GM23338 (cell line): ENCODE measurements around the gene CYP19A1.

ENCODE experiments used
- CREB1 ChIP-seq: fragments of 250-450 bp; sonication (Bioruptor Pico); IDR thresholded peaks from 2 replicates; pipeline ENCODE4 v1.5.0; 2020; ENCODE audit warnings: low read depth, mild to moderate bottlenecking, moderate library complexity
- EZH2 ChIP-seq: fragments of 200-600 bp; sonication (generic); IDR thresholded peaks from one replicate; pipeline ENCODE4 v1.8.0; 2017; ENCODE audit warnings: antibody characterized with exemption, mild to moderate bottlenecking, low read depth; ENCODE audit not compliant: unreplicated experiment
- EZH2phosphoT487 ChIP-seq: fragments of 200-600 bp; sonication (generic); IDR thresholded peaks from one replicate; pipeline ENCODE4 v1.8.1; 2018; ENCODE audit warnings: antibody characterized with exemption; ENCODE audit not compliant: unreplicated experiment
- JUNB ChIP-seq: IDR thresholded peaks from one replicate; pipeline ENCODE4 v1.6.1; 2016; ENCODE audit warnings: antibody characterized with exemption; ENCODE audit not compliant: unreplicated experiment
- NANOG ChIP-seq: IDR thresholded peaks from 2 replicates; pipeline ENCODE4 v1.6.1; 2016; ENCODE audit warnings: antibody characterized with exemption, borderline replicate concordance
- POLR2AphosphoS5 ChIP-seq: IDR thresholded peaks from 2 replicates; pipeline ENCODE4 v1.6.1; 2016; ENCODE audit warnings: antibody characterized with exemption, low read depth
- STAT1 ChIP-seq: IDR thresholded peaks from one replicate; pipeline ENCODE4 v1.6.1; 2016; ENCODE audit warnings: antibody characterized with exemption; ENCODE audit not compliant: unreplicated experiment
- ZNF114 ChIP-seq: fragments of 250-450 bp; sonication (Bioruptor Pico); IDR thresholded peaks from 2 replicates; pipeline ENCODE4 v1.5.0; 2020; ENCODE audit warnings: mild to moderate bottlenecking, moderate library complexity
- TF ChIP-seq, protein P1 (sequence below), 2 experiments: fragments of 200-600 bp in 1 of 2; sonication (generic) in 1 of 2; conservative IDR thresholded peaks; 2 replicates each; pipeline versions ENCODE4 v1.5.1 to v1.6.1; 2016 to 2017; ENCODE audit warnings: antibody characterized with exemption in 2 of 2, low read depth in 2 of 2, mild to moderate bottlenecking in 2 of 2, moderate library complexity in 1 of 2
- TF ChIP-seq, protein P2 (sequence below): IDR thresholded peaks from one replicate; pipeline ENCODE4 v1.6.1; 2018; ENCODE audit warnings: antibody characterized with exemption; ENCODE audit not compliant: unreplicated experiment

GRCh38 chr15:51315726-51316125, 22.7 kb downstream of the CYP19A1 start:
- TF ChIP-seq, protein P1, sequence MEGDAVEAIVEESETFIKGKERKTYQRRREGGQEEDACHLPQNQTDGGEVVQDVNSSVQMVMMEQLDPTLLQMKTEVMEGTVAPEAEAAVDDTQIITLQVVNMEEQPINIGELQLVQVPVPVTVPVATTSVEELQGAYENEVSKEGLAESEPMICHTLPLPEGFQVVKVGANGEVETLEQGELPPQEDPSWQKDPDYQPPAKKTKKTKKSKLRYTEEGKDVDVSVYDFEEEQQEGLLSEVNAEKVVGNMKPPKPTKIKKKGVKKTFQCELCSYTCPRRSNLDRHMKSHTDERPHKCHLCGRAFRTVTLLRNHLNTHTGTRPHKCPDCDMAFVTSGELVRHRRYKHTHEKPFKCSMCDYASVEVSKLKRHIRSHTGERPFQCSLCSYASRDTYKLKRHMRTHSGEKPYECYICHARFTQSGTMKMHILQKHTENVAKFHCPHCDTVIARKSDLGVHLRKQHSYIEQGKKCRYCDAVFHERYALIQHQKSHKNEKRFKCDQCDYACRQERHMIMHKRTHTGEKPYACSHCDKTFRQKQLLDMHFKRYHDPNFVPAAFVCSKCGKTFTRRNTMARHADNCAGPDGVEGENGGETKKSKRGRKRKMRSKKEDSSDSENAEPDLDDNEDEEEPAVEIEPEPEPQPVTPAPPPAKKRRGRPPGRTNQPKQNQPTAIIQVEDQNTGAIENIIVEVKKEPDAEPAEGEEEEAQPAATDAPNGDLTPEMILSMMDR (conservative IDR thresholded peaks at IDR 0.05; ENCODE audit: low read depth in 2 of 2) = no peak
- TF ChIP-seq, protein P2, sequence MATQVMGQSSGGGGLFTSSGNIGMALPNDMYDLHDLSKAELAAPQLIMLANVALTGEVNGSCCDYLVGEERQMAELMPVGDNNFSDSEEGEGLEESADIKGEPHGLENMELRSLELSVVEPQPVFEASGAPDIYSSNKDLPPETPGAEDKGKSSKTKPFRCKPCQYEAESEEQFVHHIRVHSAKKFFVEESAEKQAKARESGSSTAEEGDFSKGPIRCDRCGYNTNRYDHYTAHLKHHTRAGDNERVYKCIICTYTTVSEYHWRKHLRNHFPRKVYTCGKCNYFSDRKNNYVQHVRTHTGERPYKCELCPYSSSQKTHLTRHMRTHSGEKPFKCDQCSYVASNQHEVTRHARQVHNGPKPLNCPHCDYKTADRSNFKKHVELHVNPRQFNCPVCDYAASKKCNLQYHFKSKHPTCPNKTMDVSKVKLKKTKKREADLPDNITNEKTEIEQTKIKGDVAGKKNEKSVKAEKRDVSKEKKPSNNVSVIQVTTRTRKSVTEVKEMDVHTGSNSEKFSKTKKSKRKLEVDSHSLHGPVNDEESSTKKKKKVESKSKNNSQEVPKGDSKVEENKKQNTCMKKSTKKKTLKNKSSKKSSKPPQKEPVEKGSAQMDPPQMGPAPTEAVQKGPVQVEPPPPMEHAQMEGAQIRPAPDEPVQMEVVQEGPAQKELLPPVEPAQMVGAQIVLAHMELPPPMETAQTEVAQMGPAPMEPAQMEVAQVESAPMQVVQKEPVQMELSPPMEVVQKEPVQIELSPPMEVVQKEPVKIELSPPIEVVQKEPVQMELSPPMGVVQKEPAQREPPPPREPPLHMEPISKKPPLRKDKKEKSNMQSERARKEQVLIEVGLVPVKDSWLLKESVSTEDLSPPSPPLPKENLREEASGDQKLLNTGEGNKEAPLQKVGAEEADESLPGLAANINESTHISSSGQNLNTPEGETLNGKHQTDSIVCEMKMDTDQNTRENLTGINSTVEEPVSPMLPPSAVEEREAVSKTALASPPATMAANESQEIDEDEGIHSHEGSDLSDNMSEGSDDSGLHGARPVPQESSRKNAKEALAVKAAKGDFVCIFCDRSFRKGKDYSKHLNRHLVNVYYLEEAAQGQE = no peak
- TF ChIP-seq EZH2 = no peak
- no peak for TF ChIP-seq NANOG
- TF ChIP-seq POLR2AphosphoS5 = no peak
- TF ChIP-seq EZH2phosphoT487 = no peak
- TF ChIP-seq JUNB = no peak
- TF ChIP-seq STAT1 = no peak
- no peak for TF ChIP-seq CREB1 (CRISPR knock-in tag)
- TF ChIP-seq ZNF114 = no peak
